Psoas muscle (tissue), 8 donors: Measurements from ENCODE around the gene HM13. TPM values are rescaled to one million over a fixed set of nuclear protein-coding genes. Genes with fewer than 3 reads are reported as not detected.

Experiments
- ATAC-seq, 4 donors: fragments of 200-7000 bp; cut with Tn5 transposase; one replicate each; pipeline ENCODE4 v1.9.1; 2020; ENCODE audit warnings: moderate library complexity in 3 of 4, mild to moderate bottlenecking in 2 of 4
- DNase-seq, 2 donors: peaks; one replicate each; pipeline ENCODE4 v3.0.0-alpha.2; 2020
- H3K27ac ChIP-seq: fragments of 200-600 bp; one replicate; pipeline ENCODE4 v1.8.0; 2022
- H3K27me3 ChIP-seq, 3 donors: fragments of 200-600 bp in 1 of 3; one replicate each; pipeline versions ENCODE4 v1.6.1 to v1.8.0; 2013 to 2022; ENCODE audit warnings: low read length in 2 of 3, mild to moderate bottlenecking in 2 of 3, moderate library complexity in 1 of 3; ENCODE audit not compliant: insufficient read depth in 3 of 3
- H3K36me3 ChIP-seq, 2 donors: fragments of 200-600 bp in 1 of 2; one replicate each; pipeline versions ENCODE4 v1.6.1 to v1.8.0; 2013 to 2022; ENCODE audit warnings: low read depth in 1 of 2, mild to moderate bottlenecking in 1 of 2, moderate library complexity in 1 of 2; ENCODE audit not compliant: insufficient read depth in 1 of 2
- H3K4me1 ChIP-seq: fragments of 200-600 bp; one replicate; pipeline ENCODE4 v1.8.0; 2022
- H3K4me3 ChIP-seq: fragments of 200-600 bp; one replicate; pipeline ENCODE4 v1.8.0; 2022; ENCODE audit warnings: mild to moderate bottlenecking
- H3K9me3 ChIP-seq: fragments of 200-600 bp; one replicate; pipeline ENCODE4 v1.8.0; 2022
- CTCF ChIP-seq: fragments of 200-600 bp; IDR thresholded peaks from one replicate; pipeline ENCODE4 v1.8.0; 2022; ENCODE audit warnings: antibody characterized with exemption
- WGBS, 3 donors: extraction: QIAGEN DNeasy Blood & Tissue Kit; methylation state at CpG; one replicate each; pipeline versions ENCODE4 v1.1.6 to v1.1.7; 2013; 5-methylcytosine and 5-hydroxymethylcytosine counted together
- intact Hi-C, 2 donors: fragments of 100-400 bp; cut with DNase I; formaldehyde crosslinking; loops; one replicate each; pipeline versions ENCODE4 v1.11.0 to v1.14.2; 2022
- polyA plus RNA-seq, 3 donors: library from polyadenylated mRNA; stranded (reverse); fragments of 200-250 nt; gene quantifications; one replicate each; pipeline ENCODE4 v1.2.3, GENCODE V29; 2013
- total RNA-seq, 4 donors: library from RNA; stranded (reverse); fragmentation: NEBNext Ultra II Directional in 2 of 4; extraction: Animal tissue kit (Norgen Biotek cat#: 25700) in 2 of 4; gene quantifications; one replicate each; pipeline versions ENCODE4 v1.2.1 to v1.2.4, GENCODE V29; 2021 to 2023
- donor health status: healthy with polysubstance abuse.
- donor health status: DM: no; HTN: no; CAD: no; lungs with moderate emphysema.
- donor health status: Bipolar disorder and iron deficiency.
- donor health status: healthy.
- donor health status: DM: yes; HTN: yes; CAD: no.
- donor health status: DM: no; HTN: no; CAD: no.
- donor health status: DM: no; HTN: no; CAD: no.
- donor health status: DM: yes; HTN: yes; CAD: no.

The HM13 gene
- total and polyA plus RNA-seq, 7 donors = 32.4 to 112 (median 48.4) TPM

- Histone ChIP-seq H3K4me3 (no peak overlapping the region), H3K9me3 (no peaks in the 10 kb centered on the region), H3K27ac (no peak overlapping the region), H3K4me1 (no peaks in the 10 kb centered on the region), H3K36me3 (no peaks in the 10 kb centered on the region), H3K27me3 (peaks cover 0 to 19% (median 0%) of the 10 kb centered on the region in 3 donors)
- DNase-seq (no peak), ATAC-seq (no peak)
- 76 to 78% (median 77%) methylated on average over 5 of the region's 5 CpGs for WGBS, 3 donors
- intact Hi-C loops = no loop called here
- TF ChIP-seq CTCF = no peak
Observed at GRCh38 chr20:31508517-31509244, 5.6 kb upstream of the HM13 start.

DNA sequence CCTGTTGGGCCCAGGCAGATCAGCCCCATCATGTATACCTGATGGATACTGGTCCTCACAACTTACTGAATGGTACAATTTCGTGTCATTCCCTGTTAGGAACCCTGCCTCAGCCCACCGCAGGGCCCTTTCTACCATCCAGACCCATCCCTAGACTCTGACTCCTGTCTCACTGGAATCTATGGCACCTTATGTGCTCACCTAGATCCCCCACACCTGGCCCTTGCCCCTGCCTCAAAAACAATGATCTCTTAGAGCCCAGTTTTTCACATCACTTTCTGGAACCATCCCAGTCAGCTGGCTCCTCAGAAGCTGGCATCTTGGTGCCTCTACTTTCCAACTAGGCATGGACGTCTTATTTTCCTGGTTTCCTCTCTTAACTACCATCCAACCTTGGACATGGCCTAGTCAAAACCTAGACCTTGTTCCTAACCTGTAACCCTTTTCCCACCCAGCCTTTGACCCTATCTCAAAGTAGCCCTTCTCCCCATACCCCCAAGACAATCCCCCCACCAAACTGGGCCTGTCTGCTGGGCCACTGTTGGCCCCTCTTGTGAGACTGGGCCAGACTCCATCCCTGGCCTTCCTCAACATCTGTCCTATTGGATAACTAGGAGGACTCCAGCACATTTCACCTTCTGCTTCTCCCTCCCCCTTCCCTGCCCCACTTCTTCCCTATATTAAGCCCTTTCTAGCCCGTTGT lies 981 bp downstream of the HM13 start:
- no peak for DNase-seq
- no peak for ATAC-seq
- Histone ChIP-seq H3K36me3 (peaks cover 2 to 16% of the 10 kb centered on the region in 2 donors), H3K9me3 (no peaks in the 10 kb centered on the region), H3K4me3 (peak overlapping the region; percentile 99), H3K27ac (peak overlapping the region; percentile 95), H3K4me1 (peaks cover 33% of the 10 kb centered on the region), H3K27me3 (no peaks in the 10 kb centered on the region)
- intact Hi-C loops = no loop called here
- 6 to 11% (median 10%) methylated on average over 4 of the region's 4 CpGs for WGBS, 3 donors
- no peak for TF ChIP-seq CTCF

DNA sequence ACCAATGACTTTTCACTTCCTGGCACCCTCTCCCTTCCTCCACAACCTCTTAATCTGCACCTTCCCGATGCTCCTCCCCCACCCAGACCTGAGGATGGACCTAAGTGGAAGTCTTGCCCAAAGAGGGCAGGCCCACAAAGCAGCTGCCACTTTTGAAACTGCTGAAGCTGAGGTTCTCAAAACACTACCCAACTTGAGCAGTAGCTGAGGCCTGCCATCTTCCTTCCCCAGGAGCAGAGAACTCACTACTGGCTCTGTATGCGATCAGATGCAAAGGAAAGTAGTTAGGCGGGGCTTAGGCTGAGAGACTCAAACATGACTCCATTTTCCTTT lies 1.5 kb downstream of the HM13 start:
- DNase-seq = no peak
- Histone ChIP-seq H3K4me1 (peaks cover 37% of the 10 kb centered on the region), H3K27ac (no peak overlapping the region), H3K27me3 (no peaks in the 10 kb centered on the region), H3K9me3 (no peaks in the 10 kb centered on the region), H3K36me3 (peaks cover 2 to 17% of the 10 kb centered on the region in 2 donors), H3K4me3 (peak overlapping the region; percentile 99)
- intact Hi-C loops = no loop called here
- ATAC-seq = no peak
- no peak for TF ChIP-seq CTCF
- 80 to 92% (median 88%) methylated on average over 3 of the region's 3 CpGs for WGBS, 3 donors

- no peak for TF ChIP-seq CTCF
- no peaks in the 10 kb centered on the region for H3K27me3 ChIP-seq
- H3K4me1 ChIP-seq = peaks cover 41% of the 10 kb centered on the region
- H3K27ac ChIP-seq = no peak overlapping the region
- 93 to 97% (median 94%) methylated on average over 4 of the region's 4 CpGs for WGBS, 3 donors
- intact Hi-C loops = no loop called here
- no peak for DNase-seq
- ATAC-seq = no peak
- H3K36me3 ChIP-seq = peaks cover 2 to 21% of the 10 kb centered on the region in 2 donors
- peak overlapping the region; percentile 99 for H3K4me3 ChIP-seq
- no peaks in the 10 kb centered on the region for H3K9me3 ChIP-seq
Observed at GRCh38 chr20:31516166-31516565, 1.9 kb downstream of the HM13 start.
